ENCODE results near the gene BCL2L1. TPM values are rescaled to one million over a fixed set of nuclear protein-coding genes. Genes with fewer than 3 reads are reported as not detected.
A peak's percentile ranks its signal among the peaks of the same experiment; 100 is the strongest.

Gene BCL2L1
- total and polyA plus RNA-seq, 5 donors from 2014 or later: 15.5 to 38.1 (median 18.5) TPM

DNA sequence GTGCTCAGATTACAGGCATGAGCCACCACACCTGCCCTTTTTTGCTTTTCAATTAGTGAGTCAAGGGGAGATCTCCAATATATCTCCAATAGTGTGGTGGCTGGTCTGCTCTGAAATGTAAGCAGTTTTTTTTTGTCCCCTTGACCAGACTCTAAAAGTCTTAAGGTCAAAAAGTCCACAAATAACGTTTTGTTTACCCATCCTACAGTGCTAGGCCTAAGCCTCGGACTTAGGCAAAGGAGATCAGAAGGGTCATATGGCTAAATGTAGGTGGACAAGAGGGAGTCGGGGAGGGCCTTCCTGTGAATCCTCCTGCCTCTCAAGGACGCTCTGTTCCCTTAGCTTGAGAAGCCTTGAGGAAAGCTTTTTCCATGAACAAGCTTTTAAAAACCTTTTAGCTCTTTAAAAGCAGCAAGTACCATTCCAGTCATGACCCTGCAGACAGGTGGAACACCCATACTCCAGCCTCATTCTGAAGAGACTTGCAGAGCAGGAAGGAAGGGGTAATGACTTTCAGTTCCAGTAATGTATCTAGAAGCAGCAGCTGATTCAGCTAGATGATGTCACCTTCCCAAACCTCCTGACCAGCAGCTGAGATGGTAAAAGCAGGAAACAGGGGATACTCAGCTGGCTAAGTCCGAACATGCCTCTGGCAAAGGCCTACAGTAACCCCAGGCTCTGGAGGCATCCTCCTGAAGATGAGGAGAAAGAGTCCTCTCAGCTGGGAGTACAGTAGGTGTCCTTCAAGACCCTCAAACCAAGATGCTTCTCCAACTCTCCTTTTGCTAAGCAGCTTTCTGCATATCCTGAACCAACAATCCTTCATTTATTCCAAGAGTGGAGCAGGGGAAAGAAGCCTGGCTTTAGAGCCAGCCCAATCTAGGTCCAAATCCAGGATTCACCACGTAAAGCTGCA, 23.6 kb downstream of the BCL2L1 start:
- Mint-ChIP-seq H3K27ac (peak overlapping the region; percentile 86 to 90 (median 88)), H3K27me3 (no peaks in the 10 kb centered on the region), H3K4me1 (peaks cover 20 to 72% (median 55%) of the 10 kb centered on the region in 4 donors), H3K9me3 (no peaks in the 10 kb centered on the region), H3K36me3 (peaks cover 28% of the 10 kb centered on the region), H3K4me3 (peak overlapping the region; percentile 11 to 48 (median 25))
- peaks cover 15% of the 10 kb centered on the region for H3K36me3 ChIP-seq (ENCODE audit: control insufficient read depth, insufficient read depth, low read length)
- H3K4me3 ChIP-seq (ENCODE audit: low read depth, low read length): peak overlapping the region; percentile 62
- DNase-seq: peak in 1 of 3 donors; percentile 70
- peak overlapping the region; percentile 65 for H3K27ac ChIP-seq (ENCODE audit: insufficient read depth, low read length, poor library complexity, severe bottlenecking)
- H3K4me1 ChIP-seq (ENCODE audit: control insufficient read depth, insufficient read depth, low read length, poor library complexity, severe bottlenecking): peaks cover 31% of the 10 kb centered on the region
- no peaks in the 10 kb centered on the region for H3K27me3 ChIP-seq (ENCODE audit: control insufficient read depth, insufficient read depth, low read length)
- H3K9me3 ChIP-seq (ENCODE audit: control insufficient read depth in 2 of 2, low read length in 2 of 2): no peaks in the 10 kb centered on the region
- peak; percentile 66 to 72 for ATAC-seq (ENCODE audit: low read depth in 2 of 2)

DNA sequence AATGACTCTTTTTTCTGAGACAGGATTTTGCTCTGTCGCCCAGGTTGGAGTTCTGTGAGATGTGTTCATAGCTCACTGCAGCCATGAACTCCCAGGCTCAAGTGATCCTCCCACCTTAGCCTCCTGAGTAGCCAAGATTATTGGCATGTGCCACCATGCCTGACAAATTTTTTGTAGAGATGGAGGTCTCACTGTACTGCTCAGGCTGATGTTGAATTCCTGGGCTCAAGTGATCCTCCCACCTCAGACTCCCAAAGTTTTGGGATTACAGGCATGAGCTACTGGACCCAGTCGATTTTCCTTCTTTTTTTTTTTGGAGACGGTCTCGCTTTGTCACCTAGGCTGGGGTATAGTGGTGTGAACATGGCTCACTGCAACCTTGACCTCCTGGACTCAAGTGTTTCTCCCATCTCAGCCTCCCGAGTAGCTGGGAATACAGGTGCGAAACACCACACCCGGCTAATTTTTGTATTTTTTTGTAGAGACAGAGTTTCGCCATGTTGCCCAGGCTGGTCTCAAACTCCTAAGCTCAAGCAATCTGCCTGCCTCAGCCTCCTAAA, 24.3 kb downstream of the BCL2L1 start:
- peaks cover 28% of the 10 kb centered on the region for H3K36me3 Mint-ChIP-seq
- H3K27ac ChIP-seq (ENCODE audit: insufficient read depth, low read length, poor library complexity, severe bottlenecking): no peak overlapping the region

DNA sequence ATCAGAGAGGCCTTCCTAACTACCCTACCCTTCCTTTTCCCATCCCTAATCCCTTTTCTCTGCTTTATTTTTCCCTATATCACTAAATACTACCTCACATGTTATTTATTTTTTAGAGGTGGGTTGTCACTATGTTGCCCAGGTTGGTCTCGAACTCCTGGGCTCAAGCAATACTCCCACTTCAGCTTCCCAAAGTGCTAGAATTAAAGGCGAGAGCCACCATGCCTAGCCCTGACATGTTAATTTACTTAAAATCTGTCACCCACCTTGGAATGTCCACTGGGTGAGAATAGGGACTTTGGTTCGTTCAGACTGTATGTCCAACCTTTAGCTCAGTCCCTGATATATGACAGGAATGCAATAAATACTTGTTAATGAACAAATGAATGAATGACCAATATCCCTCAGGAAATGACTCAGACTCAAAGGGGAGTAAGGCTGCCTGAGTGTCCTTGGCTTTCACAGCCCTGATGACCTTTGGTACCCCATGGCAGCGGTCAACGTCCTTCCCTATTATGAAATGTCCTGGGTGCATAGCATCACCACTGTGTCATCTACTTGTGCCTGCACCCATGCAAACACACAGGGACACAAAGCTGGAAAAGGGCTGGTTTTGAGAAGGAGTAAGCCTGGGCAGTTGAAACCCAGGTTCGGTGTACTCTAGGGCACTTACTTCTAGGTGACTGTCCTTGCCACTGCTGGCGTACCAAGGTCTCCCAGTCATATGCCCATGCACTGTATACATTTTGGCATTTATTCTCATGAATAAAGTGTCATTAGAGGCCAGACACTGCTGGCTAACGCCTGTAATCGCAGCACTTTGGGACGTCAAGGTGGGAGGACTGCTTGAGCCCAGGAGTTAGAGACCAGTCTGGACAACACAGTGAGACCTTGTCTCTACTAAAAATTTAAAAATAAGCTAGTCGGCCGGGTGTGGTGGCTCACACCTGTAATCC, 26.5 kb downstream of the BCL2L1 start:
- no peak overlapping the region for H3K27ac ChIP-seq (ENCODE audit: insufficient read depth, low read length, poor library complexity, severe bottlenecking)
- ATAC-seq (ENCODE audit: low read depth in 2 of 2) (no peak), DNase-seq (no peak)
- no peaks in the 10 kb centered on the region for H3K9me3 ChIP-seq (ENCODE audit: control insufficient read depth in 2 of 2, low read length in 2 of 2)
- H3K4me1 Mint-ChIP-seq: peaks cover 18 to 78% (median 61%) of the 10 kb centered on the region in 4 donors
- no peaks in the 10 kb centered on the region for H3K27me3 ChIP-seq (ENCODE audit: control insufficient read depth, insufficient read depth, low read length)
- H3K27me3 Mint-ChIP-seq: no peaks in the 10 kb centered on the region
- peaks cover 50% of the 10 kb centered on the region for H3K4me1 ChIP-seq (ENCODE audit: control insufficient read depth, insufficient read depth, low read length, poor library complexity, severe bottlenecking)
- peak overlapping the region in 1 of 4 donors; percentile 5 for H3K4me3 Mint-ChIP-seq
- H3K9me3 Mint-ChIP-seq: no peaks in the 10 kb centered on the region
- H3K36me3 ChIP-seq (ENCODE audit: control insufficient read depth, insufficient read depth, low read length): peaks cover 15% of the 10 kb centered on the region
- H3K27ac Mint-ChIP-seq: peak overlapping the region; percentile 72 to 78 (median 76)
- H3K4me3 ChIP-seq (ENCODE audit: low read depth, low read length): no peak overlapping the region
- peaks cover 32% of the 10 kb centered on the region for H3K36me3 Mint-ChIP-seq

More for the DNA sequence above, 24.3 kb downstream of the BCL2L1 start:
- Mint-ChIP-seq H3K4me1 (peaks cover 20 to 74% (median 57%) of the 10 kb centered on the region in 4 donors), H3K4me3 (no peak overlapping the region), H3K9me3 (no peaks in the 10 kb centered on the region), H3K27ac (peak overlapping the region in 2 of 3 donors; percentile 17 to 86), H3K27me3 (no peaks in the 10 kb centered on the region)
- DNase-seq (no peak), ATAC-seq (ENCODE audit: low read depth in 2 of 2) (no peak)
- Histone ChIP-seq H3K9me3 (ENCODE audit: control insufficient read depth in 2 of 2, low read length in 2 of 2) (no peaks in the 10 kb centered on the region), H3K27me3 (ENCODE audit: control insufficient read depth, insufficient read depth, low read length) (no peaks in the 10 kb centered on the region), H3K4me1 (ENCODE audit: control insufficient read depth, insufficient read depth, low read length, poor library complexity, severe bottlenecking) (peaks cover 39% of the 10 kb centered on the region), H3K36me3 (ENCODE audit: control insufficient read depth, insufficient read depth, low read length) (peaks cover 15% of the 10 kb centered on the region), H3K4me3 (ENCODE audit: low read depth, low read length) (no peak overlapping the region)

DNA sequence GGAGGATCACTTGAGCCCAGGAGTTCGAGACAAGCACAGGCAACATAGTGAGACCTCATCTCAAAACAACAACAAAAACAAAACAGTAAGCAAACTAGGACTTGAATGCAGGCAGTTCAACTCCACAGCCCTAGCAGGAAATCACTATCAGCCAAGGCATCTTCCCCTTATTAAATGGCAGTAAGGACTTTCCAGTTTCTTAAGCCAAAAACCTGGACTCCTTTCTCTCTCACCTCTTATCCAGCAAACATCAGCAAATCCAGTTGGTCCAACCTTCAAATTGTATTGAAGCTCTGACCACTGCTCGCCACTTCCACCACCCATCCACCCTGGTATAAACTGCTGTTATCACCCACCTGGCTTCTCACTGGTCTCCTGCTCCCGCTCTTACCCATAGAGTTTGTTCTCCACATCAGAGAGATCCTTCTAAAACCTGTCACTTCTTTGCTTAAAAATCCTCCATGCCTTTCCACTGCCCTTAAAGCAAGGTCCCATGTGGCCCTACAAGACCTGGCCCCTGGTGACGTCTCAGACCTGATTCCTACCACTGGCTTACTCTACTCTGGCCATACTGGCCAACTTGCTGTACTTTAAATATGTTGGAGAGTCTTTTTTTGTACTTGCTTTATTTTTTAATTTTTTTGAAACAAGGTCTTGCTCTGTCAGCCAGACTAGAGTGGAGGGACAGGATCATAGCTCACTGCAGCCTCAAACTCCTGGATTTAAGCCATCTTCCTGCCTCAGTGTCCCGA, 27.6 kb downstream of the BCL2L1 start:
- ATAC-seq (ENCODE audit: low read depth in 2 of 2): no peak
- Histone ChIP-seq H3K36me3 (ENCODE audit: control insufficient read depth, insufficient read depth, low read length) (peaks cover 15% of the 10 kb centered on the region), H3K4me1 (ENCODE audit: control insufficient read depth, insufficient read depth, low read length, poor library complexity, severe bottlenecking) (peaks cover 47% of the 10 kb centered on the region), H3K27ac (ENCODE audit: insufficient read depth, low read length, poor library complexity, severe bottlenecking) (peak overlapping the region; percentile 48), H3K9me3 (ENCODE audit: control insufficient read depth in 2 of 2, low read length in 2 of 2) (no peaks in the 10 kb centered on the region), H3K4me3 (ENCODE audit: low read depth, low read length) (no peak overlapping the region), H3K27me3 (ENCODE audit: control insufficient read depth, insufficient read depth, low read length) (no peaks in the 10 kb centered on the region)
- H3K4me3 Mint-ChIP-seq: peak overlapping the region in 1 of 4 donors; percentile 5
- H3K4me1 Mint-ChIP-seq: peaks cover 13 to 76% (median 54%) of the 10 kb centered on the region in 4 donors
- DNase-seq: no peak
- peak overlapping the region; percentile 72 to 76 (median 76) for H3K27ac Mint-ChIP-seq
- peaks cover 33% of the 10 kb centered on the region for H3K36me3 Mint-ChIP-seq
- no peaks in the 10 kb centered on the region for H3K27me3 Mint-ChIP-seq
- no peaks in the 10 kb centered on the region for H3K9me3 Mint-ChIP-seq

DNA sequence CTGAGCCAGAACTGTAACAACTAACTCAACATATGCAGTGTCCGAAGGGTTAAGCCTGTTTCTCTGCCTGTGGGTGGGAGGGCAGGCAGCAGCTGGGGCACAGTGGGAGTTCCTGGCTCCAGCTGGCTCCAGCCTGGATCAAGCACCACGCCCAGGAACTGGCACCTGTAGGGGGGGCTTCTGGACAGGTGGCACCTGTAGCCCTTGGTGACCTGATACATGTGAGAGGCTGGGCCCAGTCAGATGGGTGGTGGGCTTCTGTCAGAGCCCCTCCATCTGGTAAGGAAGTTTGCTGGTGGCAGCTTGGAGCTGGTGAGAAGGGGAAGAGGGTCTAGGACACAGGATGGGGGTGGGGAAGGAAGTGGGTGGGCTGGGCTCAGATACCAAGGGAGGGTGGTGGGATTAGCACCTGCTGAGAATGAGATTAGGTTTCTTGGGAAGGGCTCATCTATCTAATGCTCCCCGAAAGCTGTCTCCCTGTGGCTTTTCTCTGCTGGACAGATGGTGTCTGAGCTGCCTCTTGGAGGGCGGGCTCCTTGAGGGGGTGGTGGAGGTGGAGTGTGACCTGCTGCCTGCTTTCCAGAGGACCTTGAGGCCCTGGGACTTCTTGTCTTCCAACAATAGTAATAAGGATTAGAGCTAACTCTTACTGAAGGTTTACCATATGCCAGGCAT, 28.5 kb downstream of the BCL2L1 start:
- peak overlapping the region; percentile 72 to 76 (median 76) for H3K27ac Mint-ChIP-seq
- H3K9me3 ChIP-seq (ENCODE audit: control insufficient read depth in 2 of 2, low read length in 2 of 2): no peaks in the 10 kb centered on the region
- H3K4me3 ChIP-seq (ENCODE audit: low read depth, low read length): no peak overlapping the region
- DNase-seq (no peak), ATAC-seq (ENCODE audit: low read depth in 2 of 2) (no peak)
- peak overlapping the region; percentile 48 for H3K27ac ChIP-seq (ENCODE audit: insufficient read depth, low read length, poor library complexity, severe bottlenecking)
- H3K4me3 Mint-ChIP-seq: peak overlapping the region in 2 of 4 donors; percentile 5 to 74
- peaks cover 30% of the 10 kb centered on the region for H3K36me3 Mint-ChIP-seq
- H3K36me3 ChIP-seq (ENCODE audit: control insufficient read depth, insufficient read depth, low read length): peaks cover 10% of the 10 kb centered on the region
- H3K4me1 Mint-ChIP-seq: peaks cover 13 to 71% (median 45%) of the 10 kb centered on the region in 4 donors
- H3K9me3 Mint-ChIP-seq: no peaks in the 10 kb centered on the region
- H3K4me1 ChIP-seq (ENCODE audit: control insufficient read depth, insufficient read depth, low read length, poor library complexity, severe bottlenecking): peaks cover 39% of the 10 kb centered on the region
- no peaks in the 10 kb centered on the region for H3K27me3 Mint-ChIP-seq
- H3K27me3 ChIP-seq (ENCODE audit: control insufficient read depth, insufficient read depth, low read length): no peaks in the 10 kb centered on the region

DNA sequence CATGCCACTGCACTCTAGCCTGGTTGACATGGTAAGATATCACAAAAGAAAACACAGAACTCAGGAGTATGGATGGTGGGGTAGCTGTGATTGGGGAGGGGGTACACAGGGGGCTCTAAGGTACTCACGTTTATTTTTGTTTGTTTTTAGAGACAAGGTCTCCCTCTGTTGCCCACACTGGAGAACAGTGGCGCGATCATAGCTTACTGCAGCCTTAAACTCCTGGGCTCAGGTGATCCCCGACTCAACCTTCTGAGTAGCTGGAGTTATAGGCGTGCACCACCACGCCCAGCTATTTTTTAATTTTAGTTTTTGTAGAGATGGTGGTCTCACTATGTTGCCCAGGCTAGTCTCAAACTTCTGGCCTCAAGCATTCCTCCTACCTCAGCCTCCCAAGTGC, 29.3 kb downstream of the BCL2L1 start:
- Mint-ChIP-seq H3K36me3 (peaks cover 30% of the 10 kb centered on the region), H3K27me3 (no peaks in the 10 kb centered on the region), H3K4me1 (peaks cover 13 to 70% (median 45%) of the 10 kb centered on the region in 4 donors), H3K4me3 (no peak overlapping the region), H3K9me3 (no peaks in the 10 kb centered on the region), H3K27ac (peak overlapping the region in 1 of 3 donors; percentile 76)
- Histone ChIP-seq H3K27me3 (ENCODE audit: control insufficient read depth, insufficient read depth, low read length) (no peaks in the 10 kb centered on the region), H3K4me1 (ENCODE audit: control insufficient read depth, insufficient read depth, low read length, poor library complexity, severe bottlenecking) (peaks cover 32% of the 10 kb centered on the region), H3K9me3 (ENCODE audit: control insufficient read depth in 2 of 2, low read length in 2 of 2) (no peaks in the 10 kb centered on the region), H3K27ac (ENCODE audit: insufficient read depth, low read length, poor library complexity, severe bottlenecking) (peak overlapping the region; percentile 14), H3K36me3 (ENCODE audit: control insufficient read depth, insufficient read depth, low read length) (peaks cover 12% of the 10 kb centered on the region), H3K4me3 (ENCODE audit: low read depth, low read length) (no peak overlapping the region)
- DNase-seq: no peak
- no peak for ATAC-seq (ENCODE audit: low read depth in 2 of 2)
